HL-60 (cell line): Measurements from ENCODE around the gene SLC44A4.
A peak's percentile ranks its signal among the peaks of the same experiment; 100 is the strongest.
"Not testable (repeated sequence)": the region's sequence is repeated elsewhere in the genome, so short reads cannot be mapped to it uniquely, and the experiment has no call there.

Experiments used
- DNase-seq, 2 experiments: peaks; one replicate each; pipeline ENCODE4 v3.0.0-alpha.2; 2010 to 2020; ENCODE audit warnings: low read depth in 1 of 2, low spot score in 1 of 2
- H3K27ac ChIP-seq: fragments of 250-450 bp; sonication (Bioruptor Pico); replicated peaks from 2 replicates; pipeline ENCODE4 v1.5.1; 2020; ENCODE audit warnings: mild to moderate bottlenecking, moderate library complexity
- H3K27me3 ChIP-seq: fragments of 250-450 bp; sonication (Bioruptor Pico); 2 replicates; pipeline ENCODE4 v1.5.1; 2021; ENCODE audit warnings: mild to moderate bottlenecking, moderate library complexity; ENCODE audit not compliant: insufficient read depth, poor library complexity, severe bottlenecking
- H3K4me3 ChIP-seq: replicated peaks from 2 replicates; pipeline ENCODE4 v1.5.1; 2011; ENCODE audit warnings: mild to moderate bottlenecking, control low read depth, low read length; ENCODE audit not compliant: insufficient read depth
- GABPA ChIP-seq: IDR thresholded peaks from 2 replicates; pipeline ENCODE4 v1.6.1; 2012; ENCODE audit warnings: low read depth
- POLR2AphosphoS5 ChIP-seq: IDR thresholded peaks from 2 replicates; pipeline ENCODE4 v1.6.1; 2012; ENCODE audit warnings: low read depth
- SPI1 ChIP-seq: IDR thresholded peaks from 2 replicates; pipeline ENCODE4 v1.6.1; 2012; ENCODE audit warnings: low read depth, mild to moderate bottlenecking, borderline replicate concordance
- TF ChIP-seq, protein P1 (sequence below): IDR thresholded peaks from one replicate; pipeline ENCODE4 v1.5.1; 2011; ENCODE audit warnings: low read length, control low read depth, inconsistent platforms; ENCODE audit not compliant: insufficient read depth
- TF ChIP-seq, protein P2 (sequence below): IDR thresholded peaks from 2 replicates; pipeline ENCODE4 v1.6.1; 2012; ENCODE audit warnings: low read depth; ENCODE audit not compliant: insufficient replicate concordance

The SLC44A4 gene

DNA sequence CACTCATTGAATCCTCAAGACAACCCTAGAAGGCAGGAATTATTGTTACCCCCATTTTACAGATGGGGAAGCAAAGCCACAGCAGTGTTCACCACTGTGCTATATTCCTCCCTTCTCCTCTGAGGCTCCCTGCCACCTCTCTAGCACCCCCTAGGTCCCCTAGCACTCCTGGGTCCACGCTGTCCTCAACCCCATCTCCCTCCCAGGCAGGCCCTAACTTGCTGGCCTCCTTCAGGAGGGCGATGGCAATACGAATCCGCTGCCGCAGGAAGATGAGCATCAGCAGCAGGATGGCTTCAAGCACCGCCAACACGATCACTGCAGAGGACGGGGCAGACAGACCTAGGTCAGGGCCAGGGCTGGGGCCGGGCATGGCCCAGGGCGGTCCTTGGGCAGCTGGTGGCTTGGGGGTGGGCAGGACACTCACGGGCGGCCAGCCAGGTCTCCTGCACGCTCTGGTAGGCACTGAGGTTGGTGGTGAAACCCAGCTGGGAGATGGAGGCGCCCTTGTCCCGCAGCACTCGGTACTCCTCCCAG, 8.3 kb downstream of the SLC44A4 start:
- H3K4me3 ChIP-seq = no peak overlapping the region
- DNase-seq = no peak
- no peaks in the 10 kb centered on the region for H3K27me3 ChIP-seq
- TF ChIP-seq, protein P1, sequence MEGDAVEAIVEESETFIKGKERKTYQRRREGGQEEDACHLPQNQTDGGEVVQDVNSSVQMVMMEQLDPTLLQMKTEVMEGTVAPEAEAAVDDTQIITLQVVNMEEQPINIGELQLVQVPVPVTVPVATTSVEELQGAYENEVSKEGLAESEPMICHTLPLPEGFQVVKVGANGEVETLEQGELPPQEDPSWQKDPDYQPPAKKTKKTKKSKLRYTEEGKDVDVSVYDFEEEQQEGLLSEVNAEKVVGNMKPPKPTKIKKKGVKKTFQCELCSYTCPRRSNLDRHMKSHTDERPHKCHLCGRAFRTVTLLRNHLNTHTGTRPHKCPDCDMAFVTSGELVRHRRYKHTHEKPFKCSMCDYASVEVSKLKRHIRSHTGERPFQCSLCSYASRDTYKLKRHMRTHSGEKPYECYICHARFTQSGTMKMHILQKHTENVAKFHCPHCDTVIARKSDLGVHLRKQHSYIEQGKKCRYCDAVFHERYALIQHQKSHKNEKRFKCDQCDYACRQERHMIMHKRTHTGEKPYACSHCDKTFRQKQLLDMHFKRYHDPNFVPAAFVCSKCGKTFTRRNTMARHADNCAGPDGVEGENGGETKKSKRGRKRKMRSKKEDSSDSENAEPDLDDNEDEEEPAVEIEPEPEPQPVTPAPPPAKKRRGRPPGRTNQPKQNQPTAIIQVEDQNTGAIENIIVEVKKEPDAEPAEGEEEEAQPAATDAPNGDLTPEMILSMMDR = peak; percentile 2
- no peak for TF ChIP-seq SPI1
- H3K27ac ChIP-seq = no peak overlapping the region

DNA sequence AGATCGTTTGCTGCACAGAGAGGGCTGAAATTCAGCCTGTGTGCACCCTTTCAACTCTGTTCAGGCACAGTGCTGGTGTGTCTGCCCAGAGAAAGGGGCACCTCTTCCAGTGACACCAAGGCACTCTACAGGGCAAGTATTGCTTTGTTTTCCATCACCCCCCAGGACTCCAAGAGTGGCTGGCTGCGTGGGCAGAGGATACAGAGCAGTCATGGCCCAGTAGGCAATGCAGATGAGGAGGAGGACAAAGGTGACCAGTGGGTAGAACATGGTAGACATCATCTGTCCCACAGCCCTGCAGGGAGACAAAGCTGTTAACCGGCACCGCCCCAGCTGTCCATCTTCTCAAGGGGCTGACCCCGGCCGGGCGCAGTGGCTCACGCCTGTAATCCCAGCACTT, 9.5 kb downstream of the SLC44A4 start:
- no peak overlapping the region for H3K27ac ChIP-seq
- TF ChIP-seq, protein P2, sequence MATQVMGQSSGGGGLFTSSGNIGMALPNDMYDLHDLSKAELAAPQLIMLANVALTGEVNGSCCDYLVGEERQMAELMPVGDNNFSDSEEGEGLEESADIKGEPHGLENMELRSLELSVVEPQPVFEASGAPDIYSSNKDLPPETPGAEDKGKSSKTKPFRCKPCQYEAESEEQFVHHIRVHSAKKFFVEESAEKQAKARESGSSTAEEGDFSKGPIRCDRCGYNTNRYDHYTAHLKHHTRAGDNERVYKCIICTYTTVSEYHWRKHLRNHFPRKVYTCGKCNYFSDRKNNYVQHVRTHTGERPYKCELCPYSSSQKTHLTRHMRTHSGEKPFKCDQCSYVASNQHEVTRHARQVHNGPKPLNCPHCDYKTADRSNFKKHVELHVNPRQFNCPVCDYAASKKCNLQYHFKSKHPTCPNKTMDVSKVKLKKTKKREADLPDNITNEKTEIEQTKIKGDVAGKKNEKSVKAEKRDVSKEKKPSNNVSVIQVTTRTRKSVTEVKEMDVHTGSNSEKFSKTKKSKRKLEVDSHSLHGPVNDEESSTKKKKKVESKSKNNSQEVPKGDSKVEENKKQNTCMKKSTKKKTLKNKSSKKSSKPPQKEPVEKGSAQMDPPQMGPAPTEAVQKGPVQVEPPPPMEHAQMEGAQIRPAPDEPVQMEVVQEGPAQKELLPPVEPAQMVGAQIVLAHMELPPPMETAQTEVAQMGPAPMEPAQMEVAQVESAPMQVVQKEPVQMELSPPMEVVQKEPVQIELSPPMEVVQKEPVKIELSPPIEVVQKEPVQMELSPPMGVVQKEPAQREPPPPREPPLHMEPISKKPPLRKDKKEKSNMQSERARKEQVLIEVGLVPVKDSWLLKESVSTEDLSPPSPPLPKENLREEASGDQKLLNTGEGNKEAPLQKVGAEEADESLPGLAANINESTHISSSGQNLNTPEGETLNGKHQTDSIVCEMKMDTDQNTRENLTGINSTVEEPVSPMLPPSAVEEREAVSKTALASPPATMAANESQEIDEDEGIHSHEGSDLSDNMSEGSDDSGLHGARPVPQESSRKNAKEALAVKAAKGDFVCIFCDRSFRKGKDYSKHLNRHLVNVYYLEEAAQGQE = no peak
- TF ChIP-seq SPI1 (no peak), GABPA (no peak), POLR2AphosphoS5 (no peak)
- TF ChIP-seq, protein P1 = no peak
- no peaks in the 10 kb centered on the region for H3K27me3 ChIP-seq
- no peak for DNase-seq
- H3K4me3 ChIP-seq = no peak overlapping the region

DNA sequence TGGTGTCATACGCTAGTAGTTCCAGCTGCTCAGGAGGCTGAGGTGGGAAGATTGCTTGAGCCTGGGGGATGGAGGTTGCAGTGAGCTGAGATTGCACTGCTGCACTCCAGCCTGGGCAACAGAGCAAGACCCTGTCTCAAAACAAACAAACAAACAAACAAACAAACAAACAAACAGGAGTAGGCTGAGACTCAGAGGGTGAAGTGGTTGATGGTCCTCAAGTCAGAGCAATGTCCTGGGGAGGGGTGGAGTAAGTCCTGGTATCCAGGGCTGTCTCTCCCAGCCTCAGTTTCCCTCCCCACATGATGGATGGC, 10.2 kb downstream of the SLC44A4 start:
- H3K27me3 ChIP-seq, DNase-seq, H3K27ac ChIP-seq, H3K4me3 ChIP-seq: not testable (repeated sequence)

DNA sequence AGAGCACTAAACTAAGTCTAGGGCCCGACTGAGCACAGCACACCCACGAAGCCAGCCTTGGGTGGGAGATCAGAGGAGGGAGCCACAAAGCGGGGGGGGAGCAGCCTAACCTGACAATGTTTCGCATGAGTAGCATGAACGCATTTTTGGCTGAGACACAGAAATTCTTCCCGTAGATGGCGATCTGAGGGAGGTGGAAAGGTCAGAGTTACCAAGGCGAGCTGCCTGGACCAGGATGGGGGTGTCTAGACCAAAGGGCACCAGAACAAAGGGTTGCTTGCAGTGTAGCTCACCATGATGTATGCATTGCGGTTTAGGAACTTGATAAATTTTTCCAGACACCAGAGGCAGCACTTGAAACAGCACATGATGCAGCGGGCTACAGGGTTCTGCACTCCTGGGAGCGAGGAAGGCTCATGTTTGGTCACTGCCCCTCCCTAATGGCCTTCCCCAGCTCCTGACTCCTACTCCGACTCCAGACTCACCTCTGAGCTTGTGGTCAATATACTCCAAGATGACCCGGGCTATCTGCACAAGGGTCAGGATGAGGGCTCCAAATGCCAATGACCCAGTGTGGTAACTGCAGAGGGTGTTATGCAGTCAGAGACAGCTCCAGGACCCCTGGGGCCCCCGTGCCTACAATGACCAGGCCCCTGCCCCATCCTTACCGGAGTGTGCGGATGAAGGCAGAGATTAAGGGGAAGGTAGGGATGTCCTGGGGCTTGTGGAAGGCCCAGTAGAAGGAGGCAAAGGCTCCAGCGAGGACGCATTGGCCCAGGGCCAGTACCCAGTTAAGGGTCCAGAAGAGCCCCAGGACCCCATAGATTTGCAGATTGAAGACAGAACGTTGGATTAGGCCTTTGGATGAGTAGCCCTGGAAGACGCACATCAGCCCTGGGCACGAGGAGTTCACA, 13.3 kb downstream of the SLC44A4 start:
- Histone ChIP-seq H3K27ac (no peak overlapping the region), H3K27me3 (no peaks in the 10 kb centered on the region), H3K4me3 (no peak overlapping the region)
- no peak for DNase-seq
- TF ChIP-seq SPI1 (no peak), POLR2AphosphoS5 (no peak), GABPA (no peak)
- TF ChIP-seq, protein P2 = no peak
- TF ChIP-seq, protein P1 = no peak
